Stimulated activated CD8-positive, alpha-beta memory T cell treated with anti-CD3 and anti-CD28 coated beads, Interleukin-7, amount 100 ng/mL, for 48 hours (primary cell): Measurements from ENCODE around the gene ARL3.
A peak's percentile ranks its signal among the peaks of the same experiment; 100 is the strongest.
"Not testable (repeated sequence)": the region's sequence is repeated elsewhere in the genome, so short reads cannot be mapped to it uniquely, and the experiment has no call there.

Experiments used
- DNase-seq, 2 donors: peaks; one replicate each; pipeline ENCODE4 v3.0.0-alpha.2; 2020; ENCODE audit warnings: low read depth in 1 of 2; ENCODE audit errors: extremely low read depth in 1 of 2

The ARL3 gene

GRCh38 chr10:102738692-102739121, 24.5 kb upstream of the ARL3 start:
- DNase-seq: no peak

GRCh38 chr10:102735065-102735562, 20.9 kb upstream of the ARL3 start:
- DNase-seq: no peak

GRCh38 chr10:102732661-102733060, 18.5 kb upstream of the ARL3 start:
- DNase-seq: no peak

- DNase-seq: no peak
These were observed 17.1 kb upstream of the ARL3 start for GRCh38 chr10:102731222-102731800.

GRCh38 chr10:102729029-102730026, 15.1 kb upstream of the ARL3 start:
- DNase-seq: peak; percentile 27 to 47

GRCh38 chr10:102727037-102727818, 13.0 kb upstream of the ARL3 start:
- DNase-seq: no peak

- DNase-seq: no peak
These were observed 12.1 kb upstream of the ARL3 start for GRCh38 chr10:102726274-102726673.

- DNase-seq: no peak
These were observed 9.8 kb upstream of the ARL3 start for GRCh38 chr10:102723989-102724388.

- DNase-seq: no peak
These were observed 7.8 kb upstream of the ARL3 start for GRCh38 chr10:102721954-102722353.

GRCh38 chr10:102720775-102721301, 6.6 kb upstream of the ARL3 start:
- DNase-seq: no peak

- DNase-seq: no peak
These were observed 6.1 kb upstream of the ARL3 start for GRCh38 chr10:102720337-102720736.

- DNase-seq: no peak
These were observed 4.0 kb upstream of the ARL3 start for GRCh38 chr10:102718220-102718619.

GRCh38 chr10:102716900-102717565, 2.8 kb upstream of the ARL3 start:
- not testable (repeated sequence) for DNase-seq

GRCh38 chr10:102715880-102716279, 1.7 kb upstream of the ARL3 start:
- DNase-seq: no peak

- peak; percentile 26 to 37 for DNase-seq
These were observed 641 bp upstream of the ARL3 start, which contains the start of gene SFXN2 for GRCh38 chr10:102714621-102715455. SFXN2 (plus strand) TSS chr10:102714636; CDS start chr10:102726637, 12,001 bp downstream.

- peak in 1 of 2 donors; percentile 62 for DNase-seq
These were observed 721 bp downstream of the ARL3 start for GRCh38 chr10:102713539-102713813.

GRCh38 chr10:102712843-102713538, 1.2 kb downstream of the ARL3 start:
- DNase-seq: no peak

GRCh38 chr10:102712089-102712488, 2.1 kb downstream of the ARL3 start:
- DNase-seq: no peak

- no peak for DNase-seq
These were observed 3.6 kb downstream of the ARL3 start for GRCh38 chr10:102710609-102711008.
